IPS-18c (cell line): Measurements from ENCODE around the gene STX1A.

Source experiments
- H3K4me3 ChIP-seq: 2 replicates; pipeline ENCODE4 v1.7.0; 2013; ENCODE audit warnings: low read depth, mild to moderate bottlenecking, low read length, moderate library complexity; ENCODE audit not compliant: insufficient read depth
- H3K9me3 ChIP-seq: one replicate; pipeline ENCODE4 v1.6.1; 2013; ENCODE audit warnings: mild to moderate bottlenecking, low read length, moderate library complexity; ENCODE audit not compliant: control insufficient read depth, insufficient read depth

The STX1A gene

GRCh38 chr7:73718905-73719805, at the start of gene STX1A:
TSS of gene STX1A (minus strand) at chr7:73719669. CDS start at chr7:73719631, 38 bp downstream.
- Histone ChIP-seq H3K9me3 (no peaks in the 10 kb centered on the region), H3K4me3 (peak within 1 kb of the TSS; percentile 86)

- Histone ChIP-seq H3K4me3 (no peak overlapping the region), H3K9me3 (no peaks in the 10 kb centered on the region)
Measured at GRCh38 chr7:73768641-73769480, 49.4 kb upstream of the STX1A start.

DNA sequence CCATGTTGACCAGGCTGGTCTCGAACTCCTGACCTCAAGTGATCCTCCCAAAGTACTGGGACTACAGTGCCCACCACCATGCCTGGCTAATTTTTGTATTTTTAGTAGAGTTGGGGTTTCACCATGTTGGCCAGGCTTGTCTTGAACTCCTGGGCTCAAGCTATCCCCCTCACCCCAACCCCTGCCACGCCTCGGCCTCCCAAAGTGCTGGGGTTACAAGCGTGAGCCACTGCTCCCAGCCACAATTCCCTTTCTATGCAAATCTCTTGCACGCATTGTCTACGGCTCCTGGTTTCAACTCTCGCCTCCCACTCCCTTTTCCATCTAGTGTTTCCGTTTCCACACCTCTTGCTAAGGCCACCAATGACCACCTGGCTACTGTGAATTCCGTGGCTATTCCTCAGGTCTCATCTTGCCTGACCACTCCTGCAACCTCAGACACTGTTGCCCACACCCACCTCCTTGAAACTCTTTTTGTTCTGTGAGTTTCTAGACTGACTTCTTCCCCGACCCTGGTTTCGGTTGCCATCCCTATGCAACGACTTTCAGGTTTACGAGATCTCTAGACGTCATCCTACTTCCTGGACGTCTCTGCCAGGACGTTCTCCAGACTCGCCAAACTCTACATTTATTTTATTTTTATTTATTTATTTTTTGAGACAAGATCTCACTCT, 47.2 kb upstream of the STX1A start:
- no peaks in the 10 kb centered on the region for H3K9me3 ChIP-seq
- no peak overlapping the region for H3K4me3 ChIP-seq

DNA sequence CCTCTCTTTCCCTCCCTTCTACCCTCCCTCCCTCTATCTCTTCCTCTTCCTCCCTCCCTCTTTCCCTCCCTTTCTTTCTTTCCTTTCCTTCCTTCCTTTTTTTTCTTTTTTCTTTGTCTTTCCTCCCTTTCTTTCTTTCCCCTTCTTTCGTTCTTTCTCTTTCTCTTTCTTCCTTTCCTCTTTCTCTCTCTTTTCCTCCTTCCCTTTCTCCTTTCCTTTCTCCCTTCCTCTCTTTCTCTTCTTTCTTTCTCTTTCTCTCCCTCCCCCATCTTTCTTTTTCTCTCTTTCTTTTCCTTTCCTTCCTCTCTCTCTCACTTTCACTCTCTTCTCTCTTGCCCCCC, 43.2 kb upstream of the STX1A start:
- Histone ChIP-seq H3K4me3 (no peak overlapping the region), H3K9me3 (no peaks in the 10 kb centered on the region)

GRCh38 chr7:73761854-73762658, 42.6 kb upstream of the STX1A start:
- Histone ChIP-seq H3K9me3 (no peaks in the 10 kb centered on the region), H3K4me3 (no peak overlapping the region)

DNA sequence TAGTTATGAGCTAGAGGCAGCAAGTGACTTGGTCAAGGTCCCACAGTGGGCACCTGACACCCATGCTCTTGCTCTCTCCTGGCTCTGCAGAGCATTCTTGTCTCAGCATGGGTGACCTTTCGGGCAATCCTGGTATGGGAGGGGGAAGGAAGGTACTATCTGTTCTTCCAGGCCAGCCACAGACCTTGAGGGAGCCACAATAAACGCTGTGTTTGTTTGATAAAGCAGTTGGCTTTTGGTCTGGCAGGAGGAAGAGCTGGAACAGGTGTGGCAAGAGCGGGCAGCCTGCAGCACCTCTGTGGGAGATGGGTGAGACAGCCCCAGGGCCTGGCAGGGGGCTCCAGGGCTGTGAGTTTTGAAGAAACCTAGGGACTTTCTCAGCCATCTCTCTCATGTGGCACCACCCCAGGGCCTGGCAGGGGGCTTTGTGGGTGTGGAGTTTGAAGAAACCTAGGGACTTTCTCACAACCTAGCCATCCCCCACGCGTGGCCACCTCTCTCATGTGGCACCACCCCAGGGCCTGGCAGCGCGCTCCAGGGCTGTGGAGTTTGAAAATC, 39.2 kb upstream of the STX1A start:
- Histone ChIP-seq H3K4me3 (no peak overlapping the region), H3K9me3 (no peaks in the 10 kb centered on the region)

DNA sequence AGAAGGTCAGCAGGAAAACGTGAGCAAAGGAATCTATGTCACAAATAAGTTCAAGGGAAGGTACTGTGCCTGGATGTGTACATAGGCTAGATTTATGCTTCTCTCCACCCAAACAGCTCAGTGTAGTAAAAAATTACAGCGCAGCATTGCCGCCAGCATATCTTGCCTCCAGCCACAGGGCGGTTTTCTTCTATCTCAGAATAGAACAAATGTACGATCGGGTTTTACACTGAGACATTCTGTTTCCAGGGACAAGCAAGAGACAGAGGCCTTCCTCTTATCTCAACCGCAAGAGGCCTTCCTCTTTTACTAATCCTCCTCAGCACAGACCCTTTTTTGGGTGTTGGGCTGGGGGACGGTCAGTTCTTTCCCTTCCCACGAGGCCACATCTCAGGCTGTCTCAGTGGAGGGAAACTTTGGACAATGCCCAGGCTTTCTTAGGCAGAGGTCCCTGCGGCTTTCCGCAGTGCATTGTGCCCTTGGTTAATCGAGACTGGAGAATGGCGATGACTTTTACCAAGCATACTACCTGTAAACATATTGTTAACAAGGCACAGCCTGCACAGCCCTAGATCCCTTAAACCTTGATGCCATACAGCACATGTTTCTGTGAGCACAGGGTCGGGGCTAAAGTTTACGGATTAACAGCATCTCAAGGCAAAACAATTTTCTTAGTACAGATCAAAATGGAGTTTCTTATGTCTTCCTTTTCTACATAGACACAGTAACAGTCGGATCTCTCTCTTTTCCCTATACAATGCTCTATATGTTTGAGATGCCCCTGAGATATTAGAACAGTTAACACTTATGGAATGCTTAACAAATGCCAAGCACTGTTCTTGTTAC, 30.7 kb upstream of the STX1A start:
- Histone ChIP-seq H3K4me3 (no peak overlapping the region), H3K9me3 (no peaks in the 10 kb centered on the region)

DNA sequence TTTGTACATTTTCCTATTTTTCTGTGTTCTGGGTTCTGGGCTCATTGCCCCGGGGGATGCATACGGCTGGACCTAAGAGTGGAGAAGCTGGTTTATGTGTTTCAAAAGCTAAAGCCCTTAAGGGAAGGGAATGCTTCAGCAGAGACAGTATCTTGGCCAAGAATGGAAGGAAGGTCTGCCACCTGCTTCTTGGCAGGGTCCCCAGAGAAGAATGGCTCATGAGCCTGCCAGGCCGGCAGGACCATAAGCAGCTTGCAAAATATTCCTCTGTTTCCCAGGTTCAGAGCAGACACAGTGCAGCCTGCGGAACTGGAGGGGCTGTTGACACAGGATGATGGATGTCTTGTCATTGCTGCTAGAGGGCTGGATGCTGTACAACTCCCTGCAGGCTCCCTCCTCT, 26.9 kb upstream of the STX1A start:
- no peak overlapping the region for H3K4me3 ChIP-seq
- no peaks in the 10 kb centered on the region for H3K9me3 ChIP-seq

DNA sequence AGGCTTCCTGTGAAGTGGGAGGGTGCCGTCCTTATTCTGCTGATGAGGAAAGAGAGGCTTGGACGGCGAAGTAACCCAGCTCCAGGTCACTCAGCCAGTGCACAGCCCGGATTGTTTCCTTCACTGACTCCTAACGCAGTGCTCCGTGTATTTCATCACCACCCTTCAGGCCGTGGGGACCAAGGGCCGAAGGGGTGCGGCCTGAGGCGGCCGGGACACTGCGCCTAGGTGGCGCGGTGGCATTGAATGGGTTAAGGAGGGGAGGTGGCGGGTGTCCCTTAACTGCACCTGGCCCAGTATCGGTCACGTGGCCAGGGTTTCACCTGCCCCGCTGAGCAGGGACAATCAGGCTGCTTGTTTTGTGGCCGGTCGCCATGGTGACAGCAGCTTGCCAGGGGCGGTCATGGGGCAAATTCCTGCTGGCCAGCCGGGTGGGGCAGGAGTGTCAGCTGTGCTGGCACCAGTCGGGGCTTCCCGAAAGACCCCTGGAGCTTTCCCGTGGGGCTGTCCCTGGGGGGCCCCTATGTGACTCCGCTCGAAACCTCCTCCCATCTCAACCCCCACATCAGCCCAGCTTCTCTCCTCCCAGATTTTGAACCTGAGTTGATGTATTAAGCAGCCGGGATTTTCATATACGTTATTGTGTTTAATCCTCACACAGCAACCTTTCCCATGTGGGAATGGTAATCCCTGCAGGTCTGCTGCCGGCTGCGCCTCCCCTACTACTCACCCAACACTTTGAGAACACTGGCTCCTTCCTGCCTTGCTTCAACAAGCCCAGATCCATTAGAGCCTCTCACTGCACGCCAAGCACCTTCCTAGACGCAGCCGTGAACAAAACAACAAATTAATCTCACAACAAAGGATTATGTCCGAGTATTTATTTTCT, 23.5 kb upstream of the STX1A start:
- Histone ChIP-seq H3K4me3 (peak overlapping the region; percentile 44), H3K9me3 (no peaks in the 10 kb centered on the region)

- H3K4me3 ChIP-seq = peak overlapping the region; percentile 44
- H3K9me3 ChIP-seq = no peaks in the 10 kb centered on the region
Measured at GRCh38 chr7:73742338-73742752, 22.9 kb upstream of the STX1A start.

GRCh38 chr7:73741600-73741999, 22.1 kb upstream of the STX1A start:
- Histone ChIP-seq H3K4me3 (no peak overlapping the region), H3K9me3 (no peaks in the 10 kb centered on the region)

DNA sequence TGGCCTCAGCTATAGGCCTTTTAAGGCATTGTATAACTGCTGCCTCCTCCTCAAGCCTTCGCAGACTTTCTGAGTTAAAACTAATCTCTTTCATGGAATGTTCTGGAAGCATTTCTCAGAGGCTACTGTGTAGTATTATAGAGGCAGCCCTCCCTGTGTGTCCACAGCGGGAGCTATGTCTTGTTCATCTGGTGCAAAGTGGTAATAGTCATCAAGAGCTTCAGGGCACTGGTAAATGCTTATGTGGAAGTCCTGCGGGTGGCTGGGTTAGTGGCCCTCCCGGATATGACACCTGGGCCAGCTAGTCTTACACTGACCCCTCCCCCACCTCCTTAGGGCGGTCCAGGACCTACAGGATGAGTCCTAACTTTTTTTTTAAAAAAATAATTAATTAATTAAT, 21.3 kb upstream of the STX1A start:
- H3K4me3 ChIP-seq = no peak overlapping the region

GRCh38 chr7:73740212-73740611, 20.7 kb upstream of the STX1A start:
- H3K9me3 ChIP-seq = no peaks in the 10 kb centered on the region
- no peak overlapping the region for H3K4me3 ChIP-seq

More for the DNA sequence above, 21.3 kb upstream of the STX1A start:
- no peaks in the 10 kb centered on the region for H3K9me3 ChIP-seq

GRCh38 chr7:73739387-73739767, 19.9 kb upstream of the STX1A start:
- no peaks in the 10 kb centered on the region for H3K9me3 ChIP-seq
- peak overlapping the region; percentile 87 for H3K4me3 ChIP-seq
